ENCODE measurements around the gene CRADD. TPM values are rescaled to one million over a fixed set of nuclear protein-coding genes. Genes with fewer than 3 reads are reported as not detected.

Gene CRADD
- total and polyA plus RNA-seq, 2 of the 4 experiments (the other 2 are of a cell fraction), result 11.1 to 14.0 TPM

- Histone ChIP-seq H3K9me1 (ENCODE audit: insufficient read depth, low read length) (no peaks in the 10 kb centered on the region), H4K20me1 (ENCODE audit: insufficient read depth, low read length) (no peaks in the 10 kb centered on the region), H3K18ac (ENCODE audit: low read depth, low read length) (no peak overlapping the region), H3K27me3 (ENCODE audit: control insufficient read depth, insufficient read depth, low read length) (no peaks in the 10 kb centered on the region), H2BK20ac (ENCODE audit: low read depth, low read length) (no peak overlapping the region), H3K23ac (ENCODE audit: low read depth, low read length) (no peak overlapping the region), H3K56ac (ENCODE audit: extremely low read depth, insufficient read depth, low read length) (no peak overlapping the region), H3K36me3 (ENCODE audit: control insufficient read depth, insufficient read depth, low read length) (no peaks in the 10 kb centered on the region), H2AK9ac (replicated peaks; ENCODE audit: low read depth, low read length, poor library complexity) (no peak overlapping the region), H2BK15ac (ENCODE audit: low read depth, low read length) (no peak overlapping the region), H4K91ac (ENCODE audit: insufficient read depth, low read depth, low read length) (no peak overlapping the region), H2BK120ac (ENCODE audit: low read depth, low read length) (no peak overlapping the region), H3K4me3 (ENCODE audit: insufficient read depth, low read depth, low read length) (no peak overlapping the region), H4K5ac (ENCODE audit: low read depth, low read length) (no peak overlapping the region), H3K27ac (ENCODE audit: insufficient read depth, low read length) (no peak overlapping the region), H2AFZ (replicated peaks; ENCODE audit: low read length, poor library complexity) (no peak overlapping the region), H3K4me1 (ENCODE audit: control insufficient read depth, insufficient read depth, low read length) (no peaks in the 10 kb centered on the region), H3K9ac (ENCODE audit: low read depth, low read length) (no peak overlapping the region), H3K4me2 (ENCODE audit: low read depth, low read length) (no peak overlapping the region), H3K14ac (replicated peaks; ENCODE audit: low read depth, low read length) (peak overlapping the region; percentile 46; the same call in 1 of the 2 replicates), H4K8ac (ENCODE audit: low read depth in 2 of 2, low read length in 2 of 2) (no peak overlapping the region), H2AK5ac (ENCODE audit: low read depth, low read length) (no peak overlapping the region), H2BK5ac (ENCODE audit: low read depth, low read length, poor library complexity, severe bottlenecking) (no peak overlapping the region), H3K4ac (ENCODE audit: low read depth, low read length) (no peak overlapping the region), H3K79me1 (ENCODE audit: low read depth in 1 of 2, low read length in 2 of 2) (no peaks in the 10 kb centered on the region), H3K9me3 (ENCODE audit: control insufficient read depth, insufficient read depth, low read length) (no peaks in the 10 kb centered on the region)
- DNase-seq (no peak), ATAC-seq (ENCODE audit: low read depth) (no peak)
- POLR2A ChIA-PET (ENCODE audit: unreplicated experiment), result no interaction called here
- CTCF ChIA-PET, result no interaction called here
- no CpG with 5 or more reads among the region's 1 CpG for WGBS, 2 experiments (ENCODE audit: extremely low coverage in 2 of 2, insufficient read length in 1 of 2)
- intact Hi-C loops (cut with micrococcal nuclease), result no loop called here
- in situ Hi-C loops (cut with MboI; ENCODE audit: low sequenced_read_pairs), result no loop called here
- dilution Hi-C loops (cut with HindIII; ENCODE audit: low sequenced_read_pairs, unreplicated experiment), result no loop called here
- no TSS peak for BruUV-seq (replicated peaks)
- TF ChIP-seq MAZ (IDR thresholded peaks at IDR 0.05; ENCODE audit: borderline replicate concordance, low read depth, low read length) (no peak), FOS (IDR thresholded peaks at IDR 0.05; ENCODE audit: low read depth, low read length) (no peak), BHLHE40 (IDR thresholded peaks at IDR 0.05; ENCODE audit: low read depth, low read length) (no peak), RCOR1 (IDR thresholded peaks at IDR 0.05; ENCODE audit: insufficient replicate concordance, low read length) (no peak), CHD1 (IDR thresholded peaks at IDR 0.05; ENCODE audit: low read depth, low read length) (no peak), RAD21 (IDR thresholded peaks at IDR 0.05; ENCODE audit: low read length) (no peak), CTCF (conservative IDR thresholded peaks at IDR 0.05; ENCODE audit: low read depth, low read length) (no peak), SMC3 (IDR thresholded peaks at IDR 0.05; ENCODE audit: low read depth, low read length) (no peak), ELK1 (IDR thresholded peaks at IDR 0.05; ENCODE audit: borderline replicate concordance, low read depth, low read length) (no peak), NFE2L2 (IDR thresholded peaks at IDR 0.05; ENCODE audit: low read depth, low read length) (no peak), POLR2A (IDR thresholded peaks at IDR 0.05; ENCODE audit: low read depth, low read length) (no peak), RFX5 (IDR thresholded peaks at IDR 0.05; ENCODE audit: low read depth, low read length) (no peak), MAFK (IDR thresholded peaks at IDR 0.05; ENCODE audit: low read depth, low read length) (no peak)
Measured at GRCh38 chr12:93650626-93651025, 26.5 kb upstream of the CRADD start.

Data from IMR-90 (cell line).